Right lobe of liver (tissue), 6 donors: ENCODE measurements around the gene NWD2. TPM values are rescaled to one million over a fixed set of nuclear protein-coding genes. Genes with fewer than 3 reads are reported as not detected.

Source experiments
- ATAC-seq, 4 donors: fragments of 200-7000 bp; cut with Tn5 transposase; one replicate each; pipeline ENCODE4 v1.9.1; 2020; ENCODE audit warnings: mild to moderate bottlenecking in 4 of 4, moderate library complexity in 4 of 4
- DNase-seq, 3 donors: peaks; one replicate each; pipeline ENCODE4 v3.0.0-alpha.2; 2020
- H3K27ac ChIP-seq, 3 donors: fragments of 200-600 bp; one replicate each; pipeline ENCODE4 v1.8.0; 2022
- H3K27me3 ChIP-seq, 2 donors: fragments of 200-600 bp; one replicate each; pipeline ENCODE4 v1.8.0; 2022
- H3K36me3 ChIP-seq, 4 donors: fragments of 200-600 bp; sonication (generic) in 1 of 4; one replicate each; pipeline versions ENCODE4 v1.5.1 to v1.8.0; 2017 to 2022; ENCODE audit warnings: control low read depth in 1 of 4
- H3K4me1 ChIP-seq, 4 donors: fragments of 200-600 bp; sonication (generic) in 1 of 4; one replicate each; pipeline versions ENCODE4 v1.5.1 to v1.8.0; 2017 to 2022; ENCODE audit warnings: control low read depth in 1 of 4
- H3K4me3 ChIP-seq, 3 donors: fragments of 200-600 bp; one replicate each; pipeline ENCODE4 v1.8.0; 2022
- H3K9me3 ChIP-seq, 4 donors: fragments of 200-600 bp; sonication (generic) in 1 of 4; one replicate each; pipeline versions ENCODE4 v1.5.1 to v1.8.0; 2017 to 2022; ENCODE audit warnings: control low read depth in 1 of 4
- CTCF ChIP-seq, 4 donors: fragments of 200-600 bp in 3 of 4; fragments of 450-650 bp in 1 of 4; IDR thresholded peaks; one replicate each; pipeline versions ENCODE4 v1.5.1 to v1.8.0; 2016 to 2022; ENCODE audit warnings: antibody characterized with exemption in 4 of 4, mild to moderate bottlenecking in 2 of 4
- POLR2A ChIP-seq: fragments of 450-650 bp; IDR thresholded peaks from one replicate; pipeline ENCODE4 v1.6.1; 2017; ENCODE audit warnings: antibody characterized with exemption, mild to moderate bottlenecking
- WGBS: methylation state at CpG from one replicate; pipeline ENCODE4 v1.1.6; 2018; ENCODE audit warnings: low coverage, low lambda C conversion rate; ENCODE audit not compliant: insufficient coverage; ENCODE audit errors: missing lambda C conversion rate; 5-methylcytosine and 5-hydroxymethylcytosine counted together
- intact Hi-C, 2 donors: fragments of 100-400 bp; cut with DNase I; formaldehyde crosslinking; loops; one replicate each; pipeline versions ENCODE4 v1.11.2 to v1.14.1; 2022
- total RNA-seq, 6 experiments: library from RNA; depleted of rRNA in 2 of 6; stranded (reverse); fragments of >200 nt in 2 of 6; fragmentation: NEBNext Ultra II Directional in 3 of 6; extraction: Animal tissue kit (Norgen Biotek cat#: 25700) in 3 of 6; gene quantifications; one replicate each; pipeline versions ENCODE4 v1.1.0 to v1.2.4, GENCODE V29; 2016 to 2023
- donor health status: DM: no; HTN: yes; CAD: no.
- donor health status: DM: no; HTN: no; CAD: no.
- donor health status: DM: no; HTN: no; CAD: no.
- donor health status: DM: no; HTN: yes; CAD: no.
- donor health status: DM: no; HTN: yes; CAD: no.

Gene NWD2
- total RNA-seq, 6 experiments from 2014 or later, result 0.05 TPM; not detected in 5

- peak overlapping the region in 1 of 3 donors; percentile 12 for H3K4me3 ChIP-seq
- 7% methylated on average over 1 of the region's 1 CpG for WGBS
- no peaks in the 10 kb centered on the region for H3K36me3 ChIP-seq
- no peaks in the 10 kb centered on the region for H3K27me3 ChIP-seq
- no peak for TF ChIP-seq CTCF (IDR thresholded peaks at IDR 0.05)
- no peak for TF ChIP-seq POLR2A
- intact Hi-C loops, result no loop called here
- ATAC-seq (peak; percentile 47 to 79 (median 64)), DNase-seq (no peak)
- H3K4me1 ChIP-seq, result peaks cover 0 to 54% (median 16%) of the 10 kb centered on the region in 4 donors
- no peaks in the 10 kb centered on the region for H3K9me3 ChIP-seq
- peak overlapping the region in 2 of 3 donors; percentile 71 to 84 for H3K27ac ChIP-seq
Observed at GRCh38 chr4:37431417-37431743, 186.8 kb downstream of the NWD2 start.

GRCh38 chr4:37434469-37434868, 189.9 kb downstream of the NWD2 start:
- Histone ChIP-seq H3K4me1 (peaks cover 0 to 35% (median 7%) of the 10 kb centered on the region in 4 donors), H3K4me3 (no peak overlapping the region), H3K9me3 (no peaks in the 10 kb centered on the region), H3K27me3 (no peaks in the 10 kb centered on the region), H3K27ac (no peak overlapping the region), H3K36me3 (no peaks in the 10 kb centered on the region)
- peak; percentile 29 to 48 (median 38) for ATAC-seq
- intact Hi-C loops, result no loop called here
- no peak for DNase-seq
- WGBS, result 38% methylated on average over 3 of the region's 3 CpGs
- TF ChIP-seq POLR2A (no peak), CTCF (IDR thresholded peaks at IDR 0.05) (peak in 3 of 4 donors; percentile 25 to 47 (median 36))

GRCh38 chr4:37436546-37436945, 192.0 kb downstream of the NWD2 start:
- TF ChIP-seq POLR2A (no peak), CTCF (IDR thresholded peaks at IDR 0.05) (no peak)
- DNase-seq (no peak), ATAC-seq (no peak)
- Histone ChIP-seq H3K9me3 (no peaks in the 10 kb centered on the region), H3K27me3 (no peaks in the 10 kb centered on the region), H3K4me1 (peaks cover 0 to 24% (median 0%) of the 10 kb centered on the region in 4 donors), H3K36me3 (no peaks in the 10 kb centered on the region), H3K4me3 (no peak overlapping the region), H3K27ac (no peak overlapping the region)
- WGBS, result 94% methylated on average over 1 of the region's 1 CpG
- intact Hi-C loops, result no loop called here

GRCh38 chr4:37437163-37437562, 192.6 kb downstream of the NWD2 start:
- no peak overlapping the region for H3K27ac ChIP-seq
- no peaks in the 10 kb centered on the region for H3K36me3 ChIP-seq
- H3K4me3 ChIP-seq, result no peak overlapping the region
- WGBS, result 76% methylated on average over 4 of the region's 4 CpGs
- no peak for DNase-seq
- intact Hi-C loops, result no loop called here
- no peak for ATAC-seq
- no peak for TF ChIP-seq POLR2A
- no peak for TF ChIP-seq CTCF (IDR thresholded peaks at IDR 0.05)
- no peaks in the 10 kb centered on the region for H3K9me3 ChIP-seq
- no peaks in the 10 kb centered on the region for H3K27me3 ChIP-seq
- peaks cover 0 to 18% (median 0%) of the 10 kb centered on the region in 4 donors for H3K4me1 ChIP-seq
